Measurements from ENCODE around the gene FGGY.

FGGY gene

DNA sequence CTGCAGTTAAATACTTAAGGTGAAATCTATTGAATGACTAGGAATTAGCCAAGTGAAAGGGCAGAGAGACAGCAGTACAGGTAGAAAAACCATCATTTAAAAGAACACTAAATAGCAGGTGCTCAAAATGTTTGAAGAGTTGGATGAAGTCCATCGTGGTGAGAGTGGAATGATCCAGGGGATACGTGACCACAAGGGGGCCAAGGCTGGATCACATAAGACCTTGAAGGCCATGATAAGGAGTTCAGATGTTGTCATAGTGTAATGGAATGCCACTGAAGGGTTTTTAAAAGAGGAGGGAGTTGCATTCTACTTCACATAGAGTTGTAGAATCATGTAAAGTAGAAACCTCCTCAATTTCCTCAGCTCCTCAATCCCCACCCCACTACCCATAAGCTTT is 483.1 kb downstream of the FGGY start:
- H3K4me3 ChIP-seq (ENCODE audit: low read depth, low read length) = no peak overlapping the region
- POLR2A ChIA-PET = no interaction called here
- CTCF ChIA-PET = interaction anchor here (1.2 kb wide), 1 partner anchor 12 kb away, joined by 3 read pairs; no protein-coding TSS in a partner anchor
- TF ChIP-seq, protein P1, sequence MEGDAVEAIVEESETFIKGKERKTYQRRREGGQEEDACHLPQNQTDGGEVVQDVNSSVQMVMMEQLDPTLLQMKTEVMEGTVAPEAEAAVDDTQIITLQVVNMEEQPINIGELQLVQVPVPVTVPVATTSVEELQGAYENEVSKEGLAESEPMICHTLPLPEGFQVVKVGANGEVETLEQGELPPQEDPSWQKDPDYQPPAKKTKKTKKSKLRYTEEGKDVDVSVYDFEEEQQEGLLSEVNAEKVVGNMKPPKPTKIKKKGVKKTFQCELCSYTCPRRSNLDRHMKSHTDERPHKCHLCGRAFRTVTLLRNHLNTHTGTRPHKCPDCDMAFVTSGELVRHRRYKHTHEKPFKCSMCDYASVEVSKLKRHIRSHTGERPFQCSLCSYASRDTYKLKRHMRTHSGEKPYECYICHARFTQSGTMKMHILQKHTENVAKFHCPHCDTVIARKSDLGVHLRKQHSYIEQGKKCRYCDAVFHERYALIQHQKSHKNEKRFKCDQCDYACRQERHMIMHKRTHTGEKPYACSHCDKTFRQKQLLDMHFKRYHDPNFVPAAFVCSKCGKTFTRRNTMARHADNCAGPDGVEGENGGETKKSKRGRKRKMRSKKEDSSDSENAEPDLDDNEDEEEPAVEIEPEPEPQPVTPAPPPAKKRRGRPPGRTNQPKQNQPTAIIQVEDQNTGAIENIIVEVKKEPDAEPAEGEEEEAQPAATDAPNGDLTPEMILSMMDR (IDR thresholded peaks at IDR 0.05; ENCODE audit: insufficient read depth, low read length, missing control alignments) = no peak
- DNase-seq (ENCODE audit: low read depth, low spot score) = no peak

DNA sequence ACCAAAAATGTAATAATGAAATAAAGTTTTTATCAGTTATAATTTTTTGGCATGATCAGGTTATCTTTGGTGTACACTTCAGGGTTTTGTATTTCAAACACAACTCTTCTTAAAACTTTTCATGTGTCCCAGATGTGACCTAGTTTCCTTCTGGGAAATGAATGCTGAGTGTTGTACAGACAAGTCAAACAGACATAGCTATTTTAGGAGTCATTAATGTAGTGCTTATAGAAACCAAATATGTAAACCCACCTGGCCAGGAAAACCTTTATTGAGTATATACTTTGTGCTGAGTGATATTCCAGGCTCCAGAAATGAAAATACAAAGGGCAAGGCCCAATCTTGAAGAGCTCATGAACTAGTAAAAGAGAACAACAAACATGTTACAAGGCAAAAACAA is 491.9 kb downstream of the FGGY start:
- no peak overlapping the region for H3K4me3 ChIP-seq (ENCODE audit: low read depth, low read length)
- no peak for DNase-seq (ENCODE audit: low read depth, low spot score)
- TF ChIP-seq, protein P1 (IDR thresholded peaks at IDR 0.05; ENCODE audit: insufficient read depth, low read length, missing control alignments) = no peak
- CTCF ChIA-PET = no interaction called here
- POLR2A ChIA-PET = no interaction called here

- no peak for DNase-seq (ENCODE audit: low read depth, low spot score)
- ChIA-PET POLR2A (interaction anchor here (0.6 kb wide), 1 partner anchor 620 kb away, joined by 3 read pairs; no protein-coding TSS in a partner anchor), CTCF (no interaction called here)
- H3K4me3 ChIP-seq (ENCODE audit: low read depth, low read length) = no peak overlapping the region
- TF ChIP-seq, protein P1 (IDR thresholded peaks at IDR 0.05; ENCODE audit: insufficient read depth, low read length, missing control alignments) = no peak
Observed at GRCh38 chr1:59798600-59798999, 501.7 kb downstream of the FGGY start.

DNA sequence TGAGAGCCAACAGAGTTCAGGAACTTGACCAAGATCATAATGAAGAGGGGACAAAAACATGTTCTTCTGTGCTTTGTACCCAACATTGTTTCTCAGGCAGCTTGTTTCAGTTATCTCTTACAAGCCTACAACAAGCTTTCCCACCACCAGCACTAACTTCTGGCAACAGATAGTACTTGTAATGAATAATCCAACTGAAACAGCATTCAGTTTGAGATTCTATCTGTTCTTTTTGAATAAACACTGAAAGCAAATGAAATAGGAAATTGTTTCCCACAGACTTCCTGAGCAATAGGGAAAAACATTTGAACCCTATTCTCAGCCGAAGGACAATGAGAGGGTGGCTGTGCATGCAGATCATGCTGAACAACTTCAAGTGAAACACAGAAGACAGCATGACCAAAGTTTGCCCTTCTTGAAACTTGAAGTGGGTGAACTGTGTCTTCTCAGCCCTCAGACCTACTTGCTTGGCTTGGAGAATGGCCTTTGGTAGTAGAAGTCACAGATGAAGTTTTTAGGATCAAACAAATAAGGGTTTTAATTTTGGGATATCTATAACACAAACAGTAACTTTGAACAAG is 506.7 kb downstream of the FGGY start:
- TF ChIP-seq, protein P1 (IDR thresholded peaks at IDR 0.05; ENCODE audit: insufficient read depth, low read length, missing control alignments) = no peak
- ChIA-PET CTCF (no interaction called here), POLR2A (no interaction called here)

DNA sequence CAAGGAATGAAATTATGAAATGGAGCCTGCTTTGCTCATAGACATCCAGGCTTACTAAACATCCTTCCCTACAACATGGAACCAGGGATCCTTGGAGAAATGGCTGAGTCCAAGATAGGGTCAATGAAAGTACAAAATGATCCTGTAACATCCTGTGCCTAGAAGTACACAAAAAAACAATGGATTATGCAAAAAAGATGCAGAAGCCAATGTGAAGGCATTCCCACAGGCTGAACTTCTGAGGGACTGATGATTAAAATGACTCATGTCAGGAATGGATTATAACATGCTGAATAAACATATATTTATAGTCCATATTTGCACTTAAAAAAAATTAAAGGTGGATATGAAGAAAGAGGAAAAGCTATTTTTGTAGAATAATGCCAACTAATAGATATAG is 507.4 kb downstream of the FGGY start:
- POLR2A ChIA-PET = no interaction called here
- CTCF ChIA-PET = no interaction called here
- no peak overlapping the region for H3K4me3 ChIP-seq (ENCODE audit: low read depth, low read length)
- TF ChIP-seq, protein P1 (IDR thresholded peaks at IDR 0.05; ENCODE audit: insufficient read depth, low read length, missing control alignments) = no peak
- DNase-seq (ENCODE audit: low read depth, low spot score) = no peak

More for the DNA sequence above, 506.7 kb downstream of the FGGY start:
- no peak overlapping the region for H3K4me3 ChIP-seq (ENCODE audit: low read depth, low read length)
- no peak for DNase-seq (ENCODE audit: low read depth, low spot score)

DNA sequence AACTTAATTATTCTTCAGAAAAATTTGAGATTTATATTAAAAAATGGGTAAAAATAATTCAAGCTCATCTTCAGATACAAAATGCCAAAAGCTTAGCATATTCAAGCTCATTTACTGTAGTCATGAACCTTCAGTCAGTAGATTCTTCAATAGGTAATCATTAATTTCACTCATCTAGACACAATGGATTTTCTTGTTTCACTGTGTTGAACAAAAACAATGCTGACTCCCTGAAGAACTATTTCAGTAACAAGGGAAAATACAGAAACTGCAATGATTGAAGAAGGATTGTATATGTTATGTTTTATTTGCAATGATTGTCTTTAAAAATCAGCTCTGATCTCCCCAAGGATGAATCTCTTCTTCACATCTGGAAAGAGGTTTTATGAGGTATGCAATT is 508.7 kb downstream of the FGGY start:
- no peak overlapping the region for H3K4me3 ChIP-seq (ENCODE audit: low read depth, low read length)
- no peak for DNase-seq (ENCODE audit: low read depth, low spot score)
- POLR2A ChIA-PET = no interaction called here
- TF ChIP-seq, protein P1 (IDR thresholded peaks at IDR 0.05; ENCODE audit: insufficient read depth, low read length, missing control alignments) = no peak
- CTCF ChIA-PET = no interaction called here

All from AG04449 (cell line).